GM19395 (cell line): ENCODE measurements around the gene SETD7.
A peak's percentile ranks its signal among the peaks of the same experiment; 100 is the strongest.
"Not testable (repeated sequence)": the region's sequence is repeated elsewhere in the genome, so short reads cannot be mapped to it uniquely, and the experiment has no call there.

ENCODE experiments used
- ATAC-seq: cut with Tn5 transposase; IDR thresholded peaks from one replicate; pipeline ENCODE4 v1.9.1; 2021; ENCODE audit warnings: mild to moderate bottlenecking, moderate library complexity; ENCODE audit not compliant: unreplicated experiment

The SETD7 gene

GRCh38 chr4:139470295-139470694 is 85.7 kb downstream of the SETD7 start:
- ATAC-seq = no peak

GRCh38 chr4:139469869-139470268 is 86.2 kb downstream of the SETD7 start:
- ATAC-seq = no peak

GRCh38 chr4:139469216-139469615 is 86.8 kb downstream of the SETD7 start:
- ATAC-seq = no peak

GRCh38 chr4:139468756-139469155 is 87.3 kb downstream of the SETD7 start:
- not testable (repeated sequence) for ATAC-seq

GRCh38 chr4:139465922-139466321 is 90.1 kb downstream of the SETD7 start:
- no peak for ATAC-seq

GRCh38 chr4:139464512-139464911 is 91.5 kb downstream of the SETD7 start:
- ATAC-seq = not testable (repeated sequence)

GRCh38 chr4:139461022-139461628 is 94.9 kb downstream of the SETD7 start:
- ATAC-seq = no peak

GRCh38 chr4:139460565-139460964 is 95.5 kb downstream of the SETD7 start:
- ATAC-seq = no peak

- ATAC-seq = no peak
These were observed 97.0 kb downstream of the SETD7 start for GRCh38 chr4:139458999-139459398.

- no peak for ATAC-seq
These were observed 97.5 kb downstream of the SETD7 start for GRCh38 chr4:139458543-139458942.

GRCh38 chr4:139457318-139457717 is 98.7 kb downstream of the SETD7 start:
- no peak for ATAC-seq

GRCh38 chr4:139455126-139455538 is 100.9 kb downstream of the SETD7 start:
- ATAC-seq = no peak

GRCh38 chr4:139454111-139455045 is 101.6 kb downstream of the SETD7 start, which contains the start of gene RAB33B:
Gene RAB33B, plus strand, starts transcription at chr4:139454121. Its CDS starts 75 bp downstream, at chr4:139454196.
- ATAC-seq = peak; percentile 2

- ATAC-seq = peak; percentile 87
These were observed 102.5 kb downstream of the SETD7 start for GRCh38 chr4:139453371-139454110.

- peak; percentile 65 for ATAC-seq
These were observed 103.0 kb downstream of the SETD7 start for GRCh38 chr4:139453041-139453370.

- ATAC-seq = no peak
These were observed 104.0 kb downstream of the SETD7 start for GRCh38 chr4:139451997-139452396.

- ATAC-seq = no peak
These were observed 105.4 kb downstream of the SETD7 start for GRCh38 chr4:139450586-139450985.

- not testable (repeated sequence) for ATAC-seq
These were observed 108.9 kb downstream of the SETD7 start for GRCh38 chr4:139447078-139447477.
